GM18498 (cell line): ENCODE measurements around the gene RRM2.

Experiments used
- ATAC-seq: cut with Tn5 transposase; IDR thresholded peaks from one replicate; pipeline ENCODE4 v1.9.1; 2021; ENCODE audit warnings: mild to moderate bottlenecking, moderate library complexity; ENCODE audit not compliant: unreplicated experiment

Gene RRM2

DNA sequence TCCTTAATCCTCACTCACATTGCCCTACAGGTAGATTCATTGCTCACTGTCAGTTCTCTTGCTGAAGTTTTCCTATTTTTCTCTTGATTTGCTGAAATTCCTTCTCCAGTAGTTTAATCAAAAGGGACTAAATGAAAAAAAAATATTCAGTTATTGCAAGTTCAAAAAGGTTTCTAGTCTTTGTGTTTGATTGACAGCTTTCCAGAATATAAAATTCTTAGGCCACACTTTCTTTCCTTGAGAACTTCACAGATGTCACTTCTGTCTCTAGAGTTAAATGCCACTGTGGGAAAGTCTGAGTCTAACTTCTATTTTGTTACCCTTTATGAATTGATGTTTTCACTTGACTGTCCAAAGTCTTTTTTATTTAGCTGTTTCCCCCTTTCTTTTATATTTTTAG lies 25.7 kb downstream of the RRM2 start:
- ATAC-seq = no peak

DNA sequence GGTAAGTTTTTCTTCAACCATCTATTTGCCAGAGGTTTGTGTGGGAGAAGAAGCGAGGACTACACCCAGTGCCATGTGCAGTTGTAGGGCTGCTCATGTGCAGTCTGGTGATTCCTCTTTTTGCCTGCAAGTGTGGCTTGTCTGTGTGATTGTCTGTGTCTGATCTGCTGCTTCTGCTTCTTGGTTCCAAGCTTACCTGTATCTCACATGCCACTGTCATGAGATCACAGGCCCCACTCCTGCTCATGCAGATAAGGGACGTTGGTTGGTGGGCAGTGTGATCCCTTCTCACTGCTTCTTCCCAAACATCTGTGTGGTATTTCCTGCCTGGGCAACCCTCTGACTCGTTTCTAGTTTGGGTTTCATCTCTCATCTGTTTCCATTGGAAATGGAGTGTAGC lies 27.1 kb downstream of the RRM2 start:
- ATAC-seq = no peak

DNA sequence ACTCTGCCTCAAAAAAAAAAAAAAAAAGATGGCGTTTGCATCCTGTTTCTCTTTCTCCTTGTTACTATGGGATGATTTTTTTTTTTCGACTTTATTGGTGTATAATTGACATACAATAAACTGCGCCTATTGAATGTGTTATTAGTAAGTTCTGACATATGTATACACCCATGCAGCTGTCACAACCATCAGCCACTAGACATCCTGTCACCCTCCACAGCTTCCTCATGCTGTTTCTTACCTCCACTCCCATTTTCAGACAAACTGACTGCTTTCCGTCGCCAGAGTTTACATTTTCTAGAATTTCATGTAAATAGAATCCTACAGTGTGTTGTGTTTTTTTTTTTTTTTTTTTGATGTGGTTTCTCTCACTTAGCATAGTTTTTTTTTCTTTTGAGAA lies 27.9 kb downstream of the RRM2 start:
- no peak for ATAC-seq

DNA sequence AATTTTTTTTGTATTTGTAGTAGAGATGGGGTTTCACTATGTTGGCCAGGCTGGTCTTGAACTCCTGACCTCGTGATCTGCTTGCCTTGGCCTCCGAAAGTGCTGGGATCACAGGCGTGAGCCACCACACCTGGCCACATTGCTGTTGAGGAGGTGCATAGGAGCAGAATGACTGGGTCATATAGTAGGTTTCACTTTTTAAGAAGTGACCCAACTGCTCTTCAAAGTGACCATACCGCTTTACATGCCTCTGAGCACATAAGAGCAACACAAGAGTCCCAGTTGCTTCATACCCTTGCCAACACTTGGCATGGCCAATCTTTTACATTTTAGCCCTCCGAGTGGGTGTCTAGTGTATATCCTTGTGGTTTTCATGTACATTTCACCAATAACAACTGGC lies 28.9 kb downstream of the RRM2 start:
- no peak for ATAC-seq

DNA sequence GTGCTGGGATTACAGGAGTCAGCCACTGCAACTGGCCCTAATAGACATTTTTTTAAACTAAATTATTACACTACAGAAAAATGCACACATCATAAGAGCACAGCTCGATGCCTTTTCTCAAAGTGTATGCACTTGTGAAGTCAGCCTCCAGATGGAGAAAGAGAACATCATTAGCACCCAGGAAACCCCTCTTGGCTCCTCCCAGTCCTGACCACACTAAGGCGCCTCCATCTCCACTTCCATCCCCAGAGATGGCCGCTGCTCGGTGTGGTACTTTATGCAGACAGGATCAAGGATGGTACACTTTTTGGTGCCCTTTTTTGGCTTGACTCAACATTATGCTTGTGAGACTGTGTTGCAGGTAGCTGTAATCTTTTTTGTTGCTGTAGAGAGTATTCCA lies 34.8 kb downstream of the RRM2 start:
- no peak for ATAC-seq

DNA sequence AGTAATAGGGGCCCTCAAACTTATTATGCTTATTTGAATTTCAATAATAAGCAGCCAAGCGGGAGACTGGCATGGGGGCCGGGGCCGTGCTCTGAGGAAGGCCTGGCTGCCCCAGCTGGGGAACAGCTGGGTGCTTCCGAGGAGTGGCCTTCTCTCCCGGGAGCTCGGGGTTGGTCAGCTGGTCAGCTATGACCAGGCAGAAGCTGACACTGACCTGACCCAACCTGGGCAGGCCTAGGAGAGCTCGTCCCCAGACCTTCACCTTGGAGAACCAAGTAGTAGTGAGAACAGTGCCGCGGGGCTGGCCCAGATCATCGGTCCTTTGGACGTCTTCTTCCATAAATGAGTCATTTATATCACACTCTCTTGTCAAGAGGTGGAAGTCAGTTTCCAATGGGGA lies 36.1 kb downstream of the RRM2 start:
- no peak for ATAC-seq

DNA sequence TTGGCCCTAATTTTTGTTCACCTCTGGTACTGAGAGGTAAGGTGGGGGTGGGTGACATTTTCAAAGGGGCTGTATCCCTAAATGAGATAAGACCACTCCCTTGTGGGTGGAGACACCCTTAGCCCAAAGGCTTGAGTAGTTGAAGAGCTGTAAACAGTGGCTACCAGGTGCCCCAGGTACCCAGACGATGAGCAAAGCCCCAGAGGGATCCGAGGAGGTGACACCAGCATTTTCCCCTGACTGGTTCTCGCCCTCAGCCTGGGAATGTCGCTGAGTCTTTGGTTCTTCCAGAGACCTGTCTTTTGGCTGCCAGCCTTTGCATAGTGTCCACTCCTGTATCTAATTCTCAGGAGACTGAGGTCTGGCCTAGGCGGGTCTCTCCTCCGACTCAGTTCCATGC lies 36.5 kb downstream of the RRM2 start:
- ATAC-seq = no peak

DNA sequence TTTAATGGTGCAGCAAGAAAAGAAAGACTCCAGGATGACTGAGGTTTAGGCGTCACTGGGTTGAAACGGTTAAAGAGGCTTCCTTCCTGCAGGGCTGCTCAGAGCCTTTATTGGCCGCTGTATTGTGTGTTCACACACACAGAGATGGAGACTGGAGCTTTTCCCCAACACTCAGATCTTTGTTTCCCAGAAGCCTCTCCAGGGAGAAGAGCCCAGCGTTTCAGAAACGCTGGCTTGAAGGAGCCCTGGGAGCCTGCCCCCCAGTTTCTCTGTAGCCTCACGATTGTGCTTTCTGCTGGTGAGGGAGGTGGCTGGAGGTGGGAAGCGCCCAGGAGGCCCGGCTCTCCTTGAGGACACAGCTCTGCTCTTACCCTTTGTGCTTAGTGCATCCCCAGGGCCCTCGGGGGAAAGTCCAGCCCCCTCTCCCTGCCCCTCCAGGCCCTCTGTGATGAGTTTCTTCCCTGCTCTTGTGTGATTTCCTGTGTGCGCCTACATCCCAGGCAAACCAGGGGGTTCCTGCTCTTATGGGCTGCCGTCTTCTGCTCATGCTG lies 37.1 kb downstream of the RRM2 start:
- ATAC-seq = no peak

DNA sequence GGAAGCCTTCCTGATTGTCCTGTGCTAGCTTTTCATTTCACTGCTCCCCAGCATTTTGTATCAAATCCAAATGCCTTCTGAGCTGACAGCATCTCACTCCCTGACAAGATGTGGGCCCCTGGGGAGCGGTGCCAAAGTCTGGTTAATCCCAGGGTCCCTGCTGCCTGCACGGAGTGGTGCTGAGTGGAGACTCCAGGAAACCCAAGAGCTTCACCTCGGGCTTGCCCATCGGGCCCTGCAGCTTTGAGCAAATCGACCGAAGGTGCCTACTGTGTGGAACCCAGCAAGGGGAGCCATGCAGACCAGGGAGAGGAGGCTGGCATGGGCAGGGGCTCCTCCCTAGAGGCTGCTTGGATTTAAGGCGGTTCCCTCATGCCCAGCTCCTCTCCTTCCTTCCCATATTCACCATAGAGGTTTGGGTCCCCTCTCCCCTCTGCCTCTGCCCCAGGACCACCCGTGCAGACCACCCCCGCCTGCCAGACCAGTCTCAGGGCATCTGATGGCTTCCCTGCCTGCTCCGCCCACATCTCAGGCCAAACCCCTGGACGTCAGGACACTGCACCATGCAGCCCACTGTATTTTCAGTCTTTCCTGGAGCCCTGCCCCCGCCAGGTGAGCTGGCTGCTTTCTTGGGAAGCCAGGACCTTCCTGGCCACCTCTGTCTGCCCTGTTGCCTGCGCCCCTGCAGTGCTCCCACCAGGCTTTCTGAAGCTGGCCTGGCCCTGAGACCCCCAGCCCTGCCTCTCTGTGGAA lies 37.8 kb downstream of the RRM2 start:
- no peak for ATAC-seq

DNA sequence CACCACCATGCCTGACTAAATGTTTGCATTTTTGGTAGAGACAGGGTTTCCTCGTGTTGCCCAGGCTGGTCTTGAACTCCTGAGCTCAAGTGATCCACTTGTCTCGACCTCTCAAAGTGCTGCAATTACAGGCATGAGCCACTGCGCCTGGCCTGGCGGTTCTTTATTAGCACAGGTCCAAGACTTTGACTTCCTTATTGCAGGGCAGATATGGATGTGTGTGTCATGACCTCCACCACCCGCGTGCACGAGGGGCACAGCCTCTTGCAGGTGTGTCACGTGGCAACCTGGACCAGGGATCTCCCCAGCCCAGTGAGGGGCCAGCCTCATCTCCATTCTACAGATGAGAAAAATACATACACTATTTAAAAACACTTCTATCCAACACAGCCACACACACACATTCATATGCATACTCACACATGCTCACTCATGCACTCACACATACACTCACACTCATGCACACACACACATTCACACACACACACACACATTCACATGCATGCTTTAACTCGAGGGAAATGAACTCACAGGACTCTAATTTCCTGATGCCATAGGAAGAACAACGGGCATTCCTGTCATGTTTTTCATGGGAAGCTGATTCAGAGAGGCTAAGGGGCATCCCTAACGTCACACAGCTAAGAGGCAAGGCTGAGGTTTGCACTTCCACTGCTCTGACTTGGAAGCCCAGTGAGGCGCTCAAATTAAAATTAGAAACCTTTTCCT lies 38.8 kb downstream of the RRM2 start:
- no peak for ATAC-seq

DNA sequence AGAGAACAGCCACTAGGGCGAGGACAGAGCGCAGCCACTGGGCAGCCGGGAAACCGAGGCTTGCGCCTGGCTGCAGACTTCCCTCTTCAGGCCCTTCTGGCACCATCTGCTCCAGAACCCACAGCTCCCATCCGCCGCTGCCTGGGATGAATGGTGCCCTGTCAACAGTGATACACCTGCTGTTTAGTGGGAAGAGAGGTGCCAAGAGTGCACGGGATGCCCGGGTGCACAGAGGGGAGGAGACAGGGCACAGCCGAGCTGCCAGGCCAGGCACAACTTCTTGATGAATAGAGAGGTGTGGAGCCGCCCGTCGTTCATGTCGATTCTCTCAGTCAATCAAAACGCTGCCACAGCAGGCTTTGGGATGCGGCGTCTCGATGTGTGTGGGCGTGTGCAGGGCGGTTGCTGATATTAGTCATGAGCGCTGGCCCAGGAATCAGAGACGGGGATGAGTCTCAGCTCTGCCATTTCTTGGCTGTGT lies 39.5 kb downstream of the RRM2 start:
- no peak for ATAC-seq

DNA sequence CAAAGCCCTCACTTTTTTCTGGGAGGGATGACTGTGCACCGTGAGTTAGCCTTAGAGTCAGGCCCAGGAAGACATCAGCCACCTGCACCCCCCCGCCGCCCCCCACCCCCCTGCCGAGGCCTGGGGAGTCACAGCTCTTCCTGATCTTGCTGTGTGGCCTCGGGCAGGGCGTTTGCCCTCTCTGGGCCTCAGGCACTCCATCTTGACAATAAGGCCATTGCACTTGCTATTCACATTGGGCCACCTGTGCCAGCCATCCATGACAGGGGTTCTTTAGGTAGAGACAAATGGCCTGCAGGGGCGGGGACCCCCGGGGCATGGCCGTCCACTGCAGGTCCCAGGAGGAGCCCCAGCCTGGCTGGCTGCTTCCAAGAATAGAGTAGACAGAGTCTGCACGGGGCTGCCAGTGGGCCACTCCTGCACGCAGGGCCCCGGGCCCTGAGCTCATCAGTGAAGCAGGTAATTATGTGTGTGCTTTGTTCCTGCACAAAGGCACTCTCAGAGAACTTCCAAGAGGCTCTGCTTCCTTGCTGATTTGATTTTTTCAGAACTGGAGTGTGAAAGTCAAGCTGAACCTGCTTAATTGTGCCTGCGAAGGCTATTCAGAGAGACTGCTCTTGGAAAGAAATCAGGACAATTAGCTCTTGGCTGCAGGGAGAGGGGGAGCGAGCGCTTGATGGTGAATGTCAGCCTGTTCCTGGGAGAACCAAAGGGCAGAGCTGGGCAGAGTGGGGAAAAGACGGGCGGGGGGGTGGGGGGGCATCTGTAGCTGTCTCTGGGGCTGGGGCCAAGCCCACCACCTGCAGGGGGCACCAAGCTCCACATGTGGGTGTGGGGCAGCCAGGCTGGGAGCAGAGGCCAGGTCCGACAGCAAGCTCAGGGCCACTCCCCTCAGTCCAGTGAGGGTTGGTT lies 40.3 kb downstream of the RRM2 start:
- ATAC-seq = no peak

DNA sequence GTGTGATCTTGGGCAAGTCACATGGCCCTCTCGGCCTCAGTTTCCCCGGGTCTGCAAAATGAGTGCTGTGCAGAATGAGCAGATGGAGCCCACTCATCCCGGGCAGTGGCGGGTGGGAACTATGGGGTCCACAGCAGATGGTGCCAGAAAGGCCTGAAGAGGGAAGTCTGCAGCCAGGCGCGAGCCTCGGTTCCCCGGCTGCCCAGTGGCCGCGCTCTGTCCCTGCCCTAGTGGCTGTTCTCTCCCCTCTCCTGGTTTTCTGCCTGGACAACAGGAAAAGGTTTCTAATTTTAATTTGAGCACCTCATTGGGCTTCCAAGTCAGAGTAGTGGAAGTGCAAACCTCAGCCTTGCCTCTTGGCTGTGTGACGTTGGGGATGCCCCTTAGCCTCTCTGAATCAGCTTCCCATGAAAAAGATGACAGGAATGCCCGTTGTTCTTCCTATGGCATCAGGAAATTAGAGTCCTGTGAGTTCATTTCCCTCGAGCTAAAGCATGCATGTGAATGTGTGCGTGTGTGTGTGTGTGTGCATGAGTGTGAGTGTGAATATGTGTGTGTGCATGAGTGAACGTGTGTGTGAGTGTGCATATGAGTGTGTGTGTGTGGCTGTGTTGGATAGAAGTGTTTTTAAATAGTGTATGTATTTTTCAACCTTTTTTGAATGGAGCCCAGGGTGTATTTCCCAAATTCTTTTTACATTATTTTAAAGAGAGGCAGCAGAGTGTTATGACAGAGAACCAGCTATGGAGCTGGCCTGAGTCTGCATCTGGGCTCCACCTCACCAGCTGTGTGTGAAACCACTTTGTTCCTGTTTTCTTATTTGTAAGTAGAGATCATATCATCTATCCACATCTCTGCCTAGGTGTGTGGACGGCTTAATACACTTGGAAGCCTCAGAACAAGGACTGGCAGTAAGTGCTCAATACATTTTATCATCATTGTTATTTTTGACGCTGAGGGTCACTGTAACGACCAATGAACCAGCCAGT lies 41.3 kb downstream of the RRM2 start:
- no peak for ATAC-seq

DNA sequence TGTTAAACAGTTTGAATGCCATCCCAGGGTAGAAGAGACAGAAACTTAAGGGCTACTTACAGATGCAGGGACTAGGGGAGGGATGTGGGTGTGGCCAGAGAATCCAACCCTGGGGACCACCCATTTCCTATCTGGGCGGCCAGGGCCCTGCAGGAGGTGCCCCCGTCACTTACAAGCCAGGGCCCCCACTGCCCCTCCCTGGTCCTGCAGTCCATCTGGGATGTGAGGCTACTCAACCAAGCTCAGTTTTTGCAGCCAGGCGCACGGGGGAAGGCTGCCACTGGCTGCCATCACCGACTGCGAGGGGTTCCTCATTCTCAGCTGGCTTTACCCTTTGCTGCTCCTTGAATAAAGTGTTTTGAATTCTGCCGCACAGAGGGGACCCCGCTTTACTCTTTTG lies 42.1 kb downstream of the RRM2 start:
- ATAC-seq = no peak

DNA sequence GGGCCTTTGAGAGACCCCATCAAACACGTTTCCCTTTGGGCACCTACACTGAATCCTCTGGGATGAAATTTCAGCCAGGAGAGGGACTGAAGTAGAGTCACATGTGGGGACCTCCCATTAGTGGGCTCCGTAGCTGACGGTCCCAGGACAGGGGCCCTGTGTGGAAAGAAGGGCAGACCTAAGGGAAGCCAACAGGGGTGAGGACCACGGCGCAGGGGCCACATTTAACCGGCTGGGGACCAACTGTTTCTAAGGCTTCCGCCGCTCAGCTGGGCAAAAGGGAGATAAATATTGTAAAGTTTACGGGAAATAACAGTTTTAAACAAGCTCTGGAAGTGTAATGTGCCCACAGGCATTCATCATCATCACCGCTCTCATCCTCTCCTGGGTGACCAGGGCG lies 42.7 kb downstream of the RRM2 start:
- no peak for ATAC-seq

DNA sequence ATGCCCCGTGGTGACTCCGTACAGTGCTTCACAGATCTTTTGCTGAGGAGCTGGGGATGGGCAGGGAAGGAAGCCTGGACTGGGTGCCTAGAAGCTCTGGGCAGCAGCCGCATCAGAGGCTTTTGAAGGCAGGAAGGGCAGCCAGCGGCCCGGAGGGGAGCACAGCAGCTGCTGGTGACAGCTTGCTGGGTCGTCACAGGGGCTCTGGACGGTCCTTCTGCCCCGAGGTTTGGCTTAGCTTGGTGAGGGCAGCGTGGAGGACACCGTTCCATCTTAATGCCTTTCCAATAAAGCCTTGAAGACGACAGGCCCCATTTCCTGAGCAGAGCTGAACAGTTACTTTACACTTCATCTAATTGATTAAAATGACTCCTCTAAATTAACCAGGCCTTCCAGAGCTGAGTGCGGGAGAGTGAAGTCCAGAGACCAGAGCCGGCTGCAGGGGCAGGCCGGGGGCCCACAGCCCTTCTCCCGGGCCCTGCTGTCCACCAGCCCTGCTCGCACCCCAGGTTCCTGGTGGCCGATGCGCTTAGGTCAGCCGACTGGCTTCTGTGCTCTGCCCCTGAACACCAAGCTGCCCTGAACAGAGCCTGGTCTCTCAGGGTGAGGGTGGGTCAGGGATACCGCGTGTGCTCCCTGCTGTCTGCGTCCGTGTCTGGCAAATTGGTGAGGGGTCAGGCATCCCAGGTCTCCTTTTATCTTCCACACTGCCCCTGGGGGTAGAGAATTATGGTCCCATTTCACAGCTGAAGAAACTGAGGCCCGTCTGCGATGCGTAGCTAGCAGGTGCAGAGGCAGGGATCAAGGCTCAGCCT lies 43.5 kb downstream of the RRM2 start:
- no peak for ATAC-seq

DNA sequence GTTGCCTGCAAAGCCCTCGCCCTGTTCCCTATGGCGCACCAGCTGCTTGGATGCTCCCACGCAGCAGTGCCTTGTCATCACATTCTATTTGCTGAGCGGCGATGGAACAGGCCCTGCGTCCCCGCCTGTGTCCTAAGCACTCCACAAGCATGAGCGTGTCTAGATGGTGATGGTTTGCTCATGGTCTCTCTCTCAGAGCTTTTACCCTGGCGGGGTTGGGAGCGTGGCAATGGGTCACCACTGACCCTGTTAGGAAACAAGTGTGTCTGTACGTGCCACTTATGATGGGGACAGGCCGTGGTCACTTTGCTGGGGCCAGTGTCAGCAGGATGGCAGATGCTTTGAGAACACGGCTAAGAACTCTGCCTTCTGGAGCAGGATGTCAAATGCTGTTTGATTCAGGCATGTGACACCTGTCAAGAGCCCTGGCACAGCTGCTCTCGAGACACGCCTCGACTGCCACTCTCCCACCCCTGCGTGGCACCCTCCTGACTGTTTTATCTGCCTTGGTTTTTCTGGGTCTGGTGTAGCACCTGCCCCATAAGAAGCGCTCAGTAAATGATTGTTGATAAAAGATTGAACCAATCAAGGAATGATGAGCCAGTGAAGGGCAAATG lies 44.2 kb downstream of the RRM2 start:
- no peak for ATAC-seq

DNA sequence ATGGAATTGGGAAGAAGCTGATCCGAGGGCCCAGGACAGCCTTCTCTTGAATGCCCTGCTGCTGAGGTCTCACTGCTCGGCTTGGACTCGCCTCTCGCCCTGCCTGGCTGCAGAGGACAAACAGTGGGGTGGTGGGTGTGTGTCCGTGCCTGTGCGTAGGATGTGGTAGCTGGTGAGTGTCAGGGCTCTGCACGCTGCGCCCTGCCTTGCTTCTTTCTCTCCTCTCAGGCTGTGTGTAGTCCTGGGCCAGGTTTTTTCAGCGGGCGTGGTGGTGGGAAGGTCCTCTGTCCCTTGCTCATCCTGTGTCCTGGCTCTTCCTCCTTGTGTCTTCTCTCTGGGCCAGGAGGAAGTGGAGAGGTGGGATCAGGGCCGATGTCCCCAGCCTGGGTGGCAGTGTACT lies 44.8 kb downstream of the RRM2 start:
- ATAC-seq = no peak

DNA sequence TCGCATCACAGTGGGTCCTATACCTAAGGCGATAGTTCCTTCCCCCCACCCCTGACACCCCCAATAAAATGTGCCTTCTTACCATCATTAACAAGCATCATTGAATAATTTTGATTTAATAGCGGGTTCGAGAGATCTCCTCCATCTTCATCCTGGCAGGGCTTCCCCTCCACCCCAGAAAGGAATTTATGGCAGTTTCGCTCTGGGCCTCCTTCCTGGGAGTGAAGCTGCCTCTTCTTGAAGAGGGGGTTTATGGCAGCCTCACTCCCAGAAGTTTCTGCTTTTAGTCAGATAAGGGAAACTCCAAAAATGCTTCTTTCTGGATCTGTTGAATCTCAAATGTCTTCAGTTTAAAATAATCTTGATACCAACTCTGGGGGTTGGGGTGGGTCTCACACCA lies 45.7 kb downstream of the RRM2 start:
- ATAC-seq = no peak
